Measurements from ENCODE around the gene CREB3L2.
A peak's percentile ranks its signal among the peaks of the same experiment; 100 is the strongest.

- TF ChIP-seq CTCF (IDR thresholded peaks at IDR 0.05) (peak; percentile 96), ZFX (IDR thresholded peaks at IDR 0.05; ENCODE audit: borderline replicate concordance) (no peak)
These were observed 102.8 kb downstream of the CREB3L2 start for GRCh38 chr7:137898839-137899721.
